Aorta (tissue), 5 donors: ENCODE data around the gene FAM184A. TPM values are rescaled to one million over a fixed set of nuclear protein-coding genes. Genes with fewer than 3 reads are reported as not detected.

Source experiments
- ATAC-seq: fragments of 200-7000 bp; cut with Tn5 transposase; one replicate; pipeline ENCODE4 v1.9.1; 2022; ENCODE audit warnings: moderate library complexity; ENCODE audit not compliant: low FRiP score
- DNase-seq, 2 donors: peaks; one replicate each; pipeline ENCODE4 v3.0.0-alpha.2; 2020
- H3K27ac ChIP-seq, 2 donors: one replicate each; pipeline ENCODE4 v1.5.1; 2013; ENCODE audit warnings: low read length in 2 of 2, mild to moderate bottlenecking in 2 of 2, moderate library complexity in 2 of 2, control low read depth in 1 of 2, inconsistent platforms in 1 of 2, low read depth in 1 of 2
- H3K27me3 ChIP-seq, 2 donors: one replicate each; pipeline ENCODE4 v1.6.1; 2013; ENCODE audit warnings: control low read depth in 1 of 2, low read length in 1 of 2, mild to moderate bottlenecking in 1 of 2, moderate library complexity in 1 of 2; ENCODE audit not compliant: insufficient read depth in 2 of 2, control insufficient read depth in 1 of 2
- H3K36me3 ChIP-seq, 2 donors: one replicate each; pipeline ENCODE4 v1.6.1; 2013; ENCODE audit warnings: control low read depth in 1 of 2, low read length in 1 of 2, mild to moderate bottlenecking in 1 of 2; ENCODE audit not compliant: insufficient read depth in 2 of 2, control insufficient read depth in 1 of 2
- H3K4me1 ChIP-seq, 2 donors: one replicate each; pipeline ENCODE4 v1.6.1; 2013; ENCODE audit warnings: low read length in 2 of 2, control low read depth in 1 of 2, mild to moderate bottlenecking in 1 of 2, moderate library complexity in 1 of 2; ENCODE audit not compliant: insufficient read depth in 2 of 2, control insufficient read depth in 1 of 2
- H3K4me3 ChIP-seq, 2 donors: one replicate each; pipeline ENCODE4 v1.5.1; 2013; ENCODE audit warnings: low read length in 2 of 2, control low read depth in 1 of 2, mild to moderate bottlenecking in 1 of 2
- H3K9me3 ChIP-seq: one replicate; pipeline ENCODE4 v1.6.1; 2013; ENCODE audit warnings: mild to moderate bottlenecking, low read length; ENCODE audit not compliant: control insufficient read depth
- WGBS, 2 donors: extraction: QIAGEN DNeasy Blood & Tissue Kit; methylation state at CpG; one replicate each; pipeline ENCODE4 v1.1.7; 2013; 5-methylcytosine and 5-hydroxymethylcytosine counted together
- intact Hi-C, 2 donors: fragments of 100-400 bp; cut with DNase I; formaldehyde crosslinking; loops; one replicate each; pipeline versions ENCODE4 v1.14.2 to v1.15.0; 2022
- polyA plus RNA-seq, 2 donors: library from polyadenylated mRNA; stranded (reverse); fragments of 200-250 nt; gene quantifications; one replicate each; pipeline ENCODE4 v1.2.3, GENCODE V29; 2013
- total RNA-seq, 2 donors: library from RNA; stranded (reverse); fragmentation: NEBNext Ultra II Directional; extraction: Animal tissue kit (Norgen Biotek cat#: 25700); gene quantifications; one replicate each; pipeline ENCODE4 v1.2.1, GENCODE V29; 2021
- donor health status: healthy with polysubstance abuse.
- donor health status: Bipolar disorder and iron deficiency.
- donor health status: DM: no; HTN: no; CAD: no.
- donor health status: DM: no; HTN: no; CAD: no.
- donor health status: DM: yes; HTN: yes; CAD: no.

FAM184A gene
- total and polyA plus RNA-seq, 4 donors, result 1.1 to 4.8 (median 2.9) TPM

- ATAC-seq, result no peak
- no peaks in the 10 kb centered on the region for H3K9me3 ChIP-seq
- no peak overlapping the region for H3K27ac ChIP-seq
- H3K27me3 ChIP-seq, result no peaks in the 10 kb centered on the region
- H3K36me3 ChIP-seq, result no peaks in the 10 kb centered on the region
- no peaks in the 10 kb centered on the region for H3K4me1 ChIP-seq
- no peak overlapping the region for H3K4me3 ChIP-seq
- intact Hi-C loops, result no loop called here
- DNase-seq, result no peak
- 86 to 87% methylated on average over 5 of the region's 5 CpGs for WGBS, 2 donors
These were observed 34.2 kb downstream of the FAM184A start for GRCh38 chr6:119044255-119044654.

DNA sequence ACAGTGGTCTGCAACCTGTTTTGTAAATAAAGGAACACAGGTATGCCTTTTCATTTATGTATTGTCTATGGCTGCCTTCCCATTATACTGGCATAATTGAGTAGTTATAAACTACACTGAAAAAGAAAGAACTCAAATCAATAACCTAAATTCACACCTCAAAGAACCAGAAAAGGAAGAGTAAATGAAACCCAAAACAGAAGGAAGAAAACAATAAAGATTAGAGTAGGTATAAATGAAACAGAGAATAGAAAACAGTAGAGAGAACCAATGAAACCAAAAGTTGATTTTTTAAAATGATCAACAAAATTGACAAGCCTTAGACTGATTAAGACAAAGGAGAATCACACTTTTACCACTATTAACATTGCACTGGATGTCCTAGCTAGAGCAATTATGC, 34.7 kb downstream of the FAM184A start:
- H3K27me3 ChIP-seq, result no peaks in the 10 kb centered on the region
- H3K27ac ChIP-seq, result no peak overlapping the region
- H3K4me3 ChIP-seq, result no peak overlapping the region
- no peaks in the 10 kb centered on the region for H3K9me3 ChIP-seq
- intact Hi-C loops, result no loop called here
- DNase-seq (no peak), ATAC-seq (no peak)
- no peaks in the 10 kb centered on the region for H3K36me3 ChIP-seq
- no peaks in the 10 kb centered on the region for H3K4me1 ChIP-seq

GRCh38 chr6:119043265-119043664, 35.2 kb downstream of the FAM184A start:
- Histone ChIP-seq H3K4me1 (no peaks in the 10 kb centered on the region), H3K27me3 (no peaks in the 10 kb centered on the region), H3K4me3 (no peak overlapping the region), H3K36me3 (no peaks in the 10 kb centered on the region), H3K27ac (no peak overlapping the region), H3K9me3 (no peaks in the 10 kb centered on the region)
- intact Hi-C loops, result no loop called here
- ATAC-seq (no peak), DNase-seq (no peak)
- WGBS, 2 donors, result 83 to 84% methylated on average over 1 of the region's 1 CpG

DNA sequence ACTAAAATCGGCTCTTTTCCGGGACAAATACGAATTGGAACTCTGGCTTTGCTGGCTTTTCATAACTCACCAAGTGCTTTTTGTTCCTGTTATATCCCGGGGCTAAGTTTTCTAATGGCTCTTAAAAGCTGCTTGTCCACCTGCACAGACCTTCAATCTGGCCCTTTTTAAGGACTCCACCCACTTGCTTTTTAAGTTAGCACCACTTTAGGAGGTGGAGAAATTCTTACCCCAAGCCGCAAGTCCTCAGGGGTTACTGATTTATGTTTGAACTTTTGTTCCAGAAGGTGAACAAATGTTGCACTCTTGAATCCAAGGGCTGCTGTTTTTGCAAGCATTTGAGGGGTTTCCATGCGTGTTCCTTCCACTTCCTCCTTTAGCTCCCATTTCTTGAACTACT, 37.8 kb downstream of the FAM184A start:
- H3K27ac ChIP-seq, result no peak overlapping the region
- no peak for DNase-seq
- H3K4me1 ChIP-seq, result no peaks in the 10 kb centered on the region
- H3K36me3 ChIP-seq, result no peaks in the 10 kb centered on the region
- 66 to 76% methylated on average over 6 of the region's 6 CpGs for WGBS, 2 donors
- no peaks in the 10 kb centered on the region for H3K27me3 ChIP-seq
- no peak for ATAC-seq
- no peaks in the 10 kb centered on the region for H3K9me3 ChIP-seq
- no peak overlapping the region for H3K4me3 ChIP-seq
- intact Hi-C loops, result no loop called here

DNA sequence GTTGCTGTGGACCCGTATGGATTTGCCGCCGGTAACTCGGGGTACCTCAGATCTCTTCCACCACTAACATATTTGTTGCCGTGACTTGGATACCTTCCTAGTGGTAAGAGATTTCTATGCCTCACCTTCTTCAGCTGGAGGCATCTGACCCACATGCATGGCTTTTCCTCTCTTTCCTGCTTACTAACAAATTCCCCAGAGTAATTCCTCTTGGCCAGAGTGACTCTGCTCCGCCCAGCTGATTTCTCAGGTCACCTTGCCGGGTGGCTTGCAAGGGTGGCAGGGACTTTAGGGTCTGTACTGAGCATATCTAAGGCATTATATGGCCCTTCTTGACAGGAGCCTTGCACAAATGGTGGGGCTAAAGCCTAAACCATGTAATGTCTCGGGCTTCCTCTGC, 38.2 kb downstream of the FAM184A start:
- Histone ChIP-seq H3K27ac (no peak overlapping the region), H3K9me3 (no peaks in the 10 kb centered on the region), H3K4me3 (no peak overlapping the region), H3K36me3 (no peaks in the 10 kb centered on the region), H3K4me1 (no peaks in the 10 kb centered on the region), H3K27me3 (no peaks in the 10 kb centered on the region)
- WGBS, 2 donors, result 84 to 88% methylated on average over 8 of the region's 8 CpGs
- ATAC-seq (no peak), DNase-seq (no peak)
- intact Hi-C loops, result no loop called here

DNA sequence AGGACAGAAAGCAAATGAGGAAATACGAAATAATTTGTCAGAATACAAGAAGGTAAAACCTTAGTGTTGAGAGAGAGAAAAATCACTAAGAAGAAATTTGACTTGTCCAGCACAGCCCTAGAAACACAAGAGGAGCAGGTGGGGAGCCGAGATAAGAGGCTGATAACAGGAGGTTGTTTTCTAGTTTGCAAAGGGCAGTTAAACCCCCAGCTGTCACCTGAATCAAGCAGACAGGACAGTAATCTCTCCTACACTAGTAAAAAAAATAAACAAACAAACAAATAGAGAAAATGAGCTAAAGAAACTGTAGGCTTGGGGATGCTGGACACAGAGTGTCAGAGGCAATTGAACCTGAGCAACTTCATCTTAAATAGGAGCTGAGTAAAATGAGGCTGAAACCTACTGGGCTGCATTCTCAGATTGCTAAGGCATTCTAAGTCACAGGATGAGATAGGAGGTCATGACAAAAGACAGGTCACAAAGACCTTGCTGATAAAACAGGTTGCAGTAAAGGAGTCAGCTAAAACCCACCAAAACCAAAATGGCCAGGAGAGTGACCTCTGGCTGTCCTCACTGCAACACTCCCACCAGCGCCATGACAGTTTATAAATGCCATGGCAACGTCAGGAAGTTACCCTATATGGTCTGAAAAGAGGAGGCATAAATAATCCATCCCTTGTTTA, 40.4 kb downstream of the FAM184A start:
- H3K4me1 ChIP-seq, result no peaks in the 10 kb centered on the region
- no peaks in the 10 kb centered on the region for H3K36me3 ChIP-seq
- no peak overlapping the region for H3K4me3 ChIP-seq
- intact Hi-C loops, result no loop called here
- no peaks in the 10 kb centered on the region for H3K9me3 ChIP-seq
- H3K27ac ChIP-seq, result no peak overlapping the region
- 77 to 83% methylated on average over 4 of the region's 4 CpGs for WGBS, 2 donors
- no peaks in the 10 kb centered on the region for H3K27me3 ChIP-seq
- DNase-seq (no peak), ATAC-seq (no peak)

GRCh38 chr6:119037264-119037663, 41.2 kb downstream of the FAM184A start:
- H3K9me3 ChIP-seq, result no peaks in the 10 kb centered on the region
- intact Hi-C loops, result no loop called here
- H3K36me3 ChIP-seq, result no peaks in the 10 kb centered on the region
- DNase-seq (no peak), ATAC-seq (no peak)
- no peaks in the 10 kb centered on the region for H3K4me1 ChIP-seq
- no peak overlapping the region for H3K4me3 ChIP-seq
- H3K27ac ChIP-seq, result no peak overlapping the region
- H3K27me3 ChIP-seq, result no peaks in the 10 kb centered on the region

DNA sequence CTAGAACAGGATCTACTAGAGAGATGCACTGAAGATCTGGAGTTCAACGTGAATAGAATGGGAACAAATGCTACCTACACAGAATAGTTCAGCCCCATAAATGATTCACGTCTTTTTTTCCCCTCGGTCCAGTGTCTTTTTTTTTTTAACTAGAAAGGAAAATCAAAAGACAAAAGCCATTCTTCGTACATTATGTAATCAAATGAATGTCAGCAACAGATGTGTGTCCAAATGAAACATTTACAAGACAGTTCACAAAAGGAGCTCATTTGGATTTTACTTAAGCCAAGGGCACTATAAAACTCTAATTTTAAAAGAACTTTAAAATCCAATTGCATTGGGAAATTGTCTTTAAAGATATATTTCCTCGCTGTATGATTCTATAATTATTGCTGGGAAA, 42.4 kb downstream of the FAM184A start:
- no peak overlapping the region for H3K27ac ChIP-seq
- intact Hi-C loops, result no loop called here
- no peaks in the 10 kb centered on the region for H3K9me3 ChIP-seq
- WGBS, 2 donors, result 69 to 79% methylated on average over 5 of the region's 5 CpGs
- no peak for DNase-seq
- ATAC-seq, result no peak
- no peak overlapping the region for H3K4me3 ChIP-seq
- H3K36me3 ChIP-seq, result no peaks in the 10 kb centered on the region
- no peaks in the 10 kb centered on the region for H3K4me1 ChIP-seq
- no peaks in the 10 kb centered on the region for H3K27me3 ChIP-seq

- Histone ChIP-seq H3K9me3 (no peaks in the 10 kb centered on the region), H3K36me3 (no peaks in the 10 kb centered on the region), H3K27me3 (no peaks in the 10 kb centered on the region), H3K4me3 (no peak overlapping the region), H3K27ac (no peak overlapping the region), H3K4me1 (no peaks in the 10 kb centered on the region)
- no peak for ATAC-seq
- intact Hi-C loops, result no loop called here
- 60 to 68% methylated on average over 6 of the region's 6 CpGs for WGBS, 2 donors
- no peak for DNase-seq
These were observed 43.0 kb downstream of the FAM184A start for GRCh38 chr6:119035459-119035858.
